ENCODE results near the gene OR2F1.

The OR2F1 gene

DNA sequence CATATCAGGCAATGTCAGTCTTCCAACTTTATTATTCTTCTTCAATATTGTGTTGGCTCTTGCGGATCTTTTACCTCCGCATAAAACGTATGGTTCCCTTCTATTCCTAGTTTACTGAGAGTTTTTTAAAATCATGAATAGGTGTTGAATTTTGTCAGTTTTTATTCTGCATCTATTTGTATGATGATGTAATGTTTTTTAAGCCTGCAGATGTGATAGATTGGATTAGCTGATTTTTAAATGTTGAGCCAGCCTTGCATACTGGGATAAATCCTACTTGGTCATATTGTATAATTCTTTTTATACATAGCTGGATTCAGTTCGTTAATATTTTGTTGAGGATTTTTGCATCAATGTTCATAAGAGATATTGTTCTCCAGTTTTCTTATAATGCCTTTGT lies 9.2 kb upstream of the OR2F1 start:
- no peak for TF ChIP-seq SPI1 (IDR thresholded peaks at IDR 0.05; ENCODE audit: borderline replicate concordance, low read depth)
- TF ChIP-seq, protein P1, sequence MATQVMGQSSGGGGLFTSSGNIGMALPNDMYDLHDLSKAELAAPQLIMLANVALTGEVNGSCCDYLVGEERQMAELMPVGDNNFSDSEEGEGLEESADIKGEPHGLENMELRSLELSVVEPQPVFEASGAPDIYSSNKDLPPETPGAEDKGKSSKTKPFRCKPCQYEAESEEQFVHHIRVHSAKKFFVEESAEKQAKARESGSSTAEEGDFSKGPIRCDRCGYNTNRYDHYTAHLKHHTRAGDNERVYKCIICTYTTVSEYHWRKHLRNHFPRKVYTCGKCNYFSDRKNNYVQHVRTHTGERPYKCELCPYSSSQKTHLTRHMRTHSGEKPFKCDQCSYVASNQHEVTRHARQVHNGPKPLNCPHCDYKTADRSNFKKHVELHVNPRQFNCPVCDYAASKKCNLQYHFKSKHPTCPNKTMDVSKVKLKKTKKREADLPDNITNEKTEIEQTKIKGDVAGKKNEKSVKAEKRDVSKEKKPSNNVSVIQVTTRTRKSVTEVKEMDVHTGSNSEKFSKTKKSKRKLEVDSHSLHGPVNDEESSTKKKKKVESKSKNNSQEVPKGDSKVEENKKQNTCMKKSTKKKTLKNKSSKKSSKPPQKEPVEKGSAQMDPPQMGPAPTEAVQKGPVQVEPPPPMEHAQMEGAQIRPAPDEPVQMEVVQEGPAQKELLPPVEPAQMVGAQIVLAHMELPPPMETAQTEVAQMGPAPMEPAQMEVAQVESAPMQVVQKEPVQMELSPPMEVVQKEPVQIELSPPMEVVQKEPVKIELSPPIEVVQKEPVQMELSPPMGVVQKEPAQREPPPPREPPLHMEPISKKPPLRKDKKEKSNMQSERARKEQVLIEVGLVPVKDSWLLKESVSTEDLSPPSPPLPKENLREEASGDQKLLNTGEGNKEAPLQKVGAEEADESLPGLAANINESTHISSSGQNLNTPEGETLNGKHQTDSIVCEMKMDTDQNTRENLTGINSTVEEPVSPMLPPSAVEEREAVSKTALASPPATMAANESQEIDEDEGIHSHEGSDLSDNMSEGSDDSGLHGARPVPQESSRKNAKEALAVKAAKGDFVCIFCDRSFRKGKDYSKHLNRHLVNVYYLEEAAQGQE (IDR thresholded peaks at IDR 0.05; ENCODE audit: insufficient replicate concordance, low read depth), result no peak
- TF ChIP-seq POLR2AphosphoS5 (IDR thresholded peaks at IDR 0.05; ENCODE audit: low read depth), result no peak
- no peak for TF ChIP-seq GABPA (IDR thresholded peaks at IDR 0.05; ENCODE audit: low read depth)
- TF ChIP-seq, protein P2, sequence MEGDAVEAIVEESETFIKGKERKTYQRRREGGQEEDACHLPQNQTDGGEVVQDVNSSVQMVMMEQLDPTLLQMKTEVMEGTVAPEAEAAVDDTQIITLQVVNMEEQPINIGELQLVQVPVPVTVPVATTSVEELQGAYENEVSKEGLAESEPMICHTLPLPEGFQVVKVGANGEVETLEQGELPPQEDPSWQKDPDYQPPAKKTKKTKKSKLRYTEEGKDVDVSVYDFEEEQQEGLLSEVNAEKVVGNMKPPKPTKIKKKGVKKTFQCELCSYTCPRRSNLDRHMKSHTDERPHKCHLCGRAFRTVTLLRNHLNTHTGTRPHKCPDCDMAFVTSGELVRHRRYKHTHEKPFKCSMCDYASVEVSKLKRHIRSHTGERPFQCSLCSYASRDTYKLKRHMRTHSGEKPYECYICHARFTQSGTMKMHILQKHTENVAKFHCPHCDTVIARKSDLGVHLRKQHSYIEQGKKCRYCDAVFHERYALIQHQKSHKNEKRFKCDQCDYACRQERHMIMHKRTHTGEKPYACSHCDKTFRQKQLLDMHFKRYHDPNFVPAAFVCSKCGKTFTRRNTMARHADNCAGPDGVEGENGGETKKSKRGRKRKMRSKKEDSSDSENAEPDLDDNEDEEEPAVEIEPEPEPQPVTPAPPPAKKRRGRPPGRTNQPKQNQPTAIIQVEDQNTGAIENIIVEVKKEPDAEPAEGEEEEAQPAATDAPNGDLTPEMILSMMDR (IDR thresholded peaks at IDR 0.05; ENCODE audit: insufficient read depth, low read length), result no peak
- no peak overlapping the region for H3K27ac ChIP-seq (replicated peaks)
- peaks cover 2% of the 10 kb centered on the region for H3K27me3 ChIP-seq (ENCODE audit: insufficient read depth, poor library complexity, severe bottlenecking)
- DNase-seq (ENCODE audit: low read depth in 1 of 2, low spot score in 1 of 2), result no peak
- no peak overlapping the region for H3K4me3 ChIP-seq (replicated peaks; ENCODE audit: insufficient read depth, low read length)

DNA sequence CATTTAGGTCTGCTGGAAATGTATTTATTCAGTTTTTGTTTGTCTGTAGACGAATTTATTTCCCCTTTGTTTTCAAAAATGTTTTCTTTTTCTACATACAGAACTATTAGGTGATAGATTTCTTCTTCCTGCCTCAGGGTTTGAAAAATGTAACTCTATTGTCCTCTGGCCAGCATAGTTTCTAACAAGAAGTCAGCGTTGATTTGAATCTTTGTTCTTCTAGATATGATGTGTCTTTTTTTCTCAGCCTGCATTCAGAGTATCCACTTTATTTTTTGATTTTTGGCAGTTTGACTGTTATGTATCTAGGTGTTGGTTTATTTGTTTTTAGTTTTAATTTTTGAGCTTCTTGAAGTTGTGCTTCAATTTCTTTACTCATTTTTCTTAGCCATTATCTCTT lies 7.5 kb upstream of the OR2F1 start:
- Histone ChIP-seq H3K27me3 (ENCODE audit: insufficient read depth, poor library complexity, severe bottlenecking) (peaks cover 2% of the 10 kb centered on the region), H3K27ac (replicated peaks) (no peak overlapping the region), H3K4me3 (replicated peaks; ENCODE audit: insufficient read depth, low read length) (no peak overlapping the region)
- TF ChIP-seq GABPA (IDR thresholded peaks at IDR 0.05; ENCODE audit: low read depth), result no peak
- no peak for TF ChIP-seq SPI1 (IDR thresholded peaks at IDR 0.05; ENCODE audit: borderline replicate concordance, low read depth)
- TF ChIP-seq, protein P1 (IDR thresholded peaks at IDR 0.05; ENCODE audit: insufficient replicate concordance, low read depth), result no peak
- TF ChIP-seq, protein P2 (IDR thresholded peaks at IDR 0.05; ENCODE audit: insufficient read depth, low read length), result no peak
- no peak for TF ChIP-seq POLR2AphosphoS5 (IDR thresholded peaks at IDR 0.05; ENCODE audit: low read depth)
- DNase-seq (ENCODE audit: low read depth in 1 of 2, low spot score in 1 of 2), result no peak

DNA sequence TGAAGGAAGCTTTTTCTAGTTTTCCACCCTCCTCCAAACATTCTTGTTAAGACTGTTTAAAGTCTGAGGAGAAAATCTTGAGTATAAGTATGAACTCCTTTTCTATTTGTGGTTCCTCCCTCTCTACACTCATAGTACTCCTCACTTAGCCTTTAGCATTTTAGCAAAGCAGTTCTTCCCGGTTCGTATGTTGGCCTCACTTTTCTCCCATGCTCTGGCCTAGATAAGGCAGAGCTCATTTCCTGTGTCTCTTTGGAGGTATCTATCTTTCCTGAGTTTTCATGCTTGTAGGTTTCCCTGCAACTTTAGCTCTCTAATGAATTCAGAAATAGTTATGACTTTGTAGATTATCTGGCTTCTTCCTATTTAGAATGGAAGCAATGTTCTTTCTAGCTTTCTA lies 5.9 kb upstream of the OR2F1 start:
- TF ChIP-seq POLR2AphosphoS5 (IDR thresholded peaks at IDR 0.05; ENCODE audit: low read depth) (no peak), GABPA (IDR thresholded peaks at IDR 0.05; ENCODE audit: low read depth) (no peak), SPI1 (IDR thresholded peaks at IDR 0.05; ENCODE audit: borderline replicate concordance, low read depth) (no peak)
- TF ChIP-seq, protein P2 (IDR thresholded peaks at IDR 0.05; ENCODE audit: insufficient read depth, low read length), result no peak
- TF ChIP-seq, protein P1 (IDR thresholded peaks at IDR 0.05; ENCODE audit: insufficient replicate concordance, low read depth), result no peak
- Histone ChIP-seq H3K27ac (replicated peaks) (no peak overlapping the region), H3K27me3 (ENCODE audit: insufficient read depth, poor library complexity, severe bottlenecking) (peaks cover 1% of the 10 kb centered on the region)

More for the DNA sequence above, 5.9 kb upstream of the OR2F1 start:
- no peak overlapping the region for H3K4me3 ChIP-seq (replicated peaks; ENCODE audit: insufficient read depth, low read length)
- DNase-seq (ENCODE audit: low read depth in 1 of 2, low spot score in 1 of 2), result no peak

All from HL-60 (cell line).